Muscle layer of duodenum (tissue), 2 donors: Measurements from ENCODE around the gene SCAP.
A peak's percentile ranks its signal among the peaks of the same experiment; 100 is the strongest.

ENCODE experiments used
- H3K27ac ChIP-seq: one replicate; pipeline ENCODE4 v1.7.0; 2013; ENCODE audit warnings: mild to moderate bottlenecking, low read length
- H3K27me3 ChIP-seq: one replicate; pipeline ENCODE4 v1.7.0; 2013; ENCODE audit warnings: low read depth, mild to moderate bottlenecking, control low read depth, low read length
- H3K36me3 ChIP-seq, 2 donors: one replicate each; pipeline ENCODE4 v1.7.0; 2013; ENCODE audit warnings: low read length in 2 of 2, control low read depth in 1 of 2, mild to moderate bottlenecking in 1 of 2; ENCODE audit not compliant: insufficient read depth in 2 of 2, control insufficient read depth in 1 of 2
- H3K4me1 ChIP-seq, 2 donors: one replicate each; pipeline ENCODE4 v1.7.0; 2013; ENCODE audit warnings: low read length in 2 of 2, mild to moderate bottlenecking in 2 of 2, control low read depth in 1 of 2, moderate library complexity in 1 of 2; ENCODE audit not compliant: insufficient read depth in 2 of 2, control insufficient read depth in 1 of 2
- H3K4me3 ChIP-seq, 2 donors: one replicate each; pipeline ENCODE4 v1.7.0; 2013; ENCODE audit warnings: low read length in 2 of 2, low read depth in 1 of 2, mild to moderate bottlenecking in 1 of 2
- H3K9me3 ChIP-seq, 2 donors: one replicate each; pipeline ENCODE4 v1.7.0; 2013; ENCODE audit warnings: low read length in 2 of 2, control low read depth in 1 of 2, mild to moderate bottlenecking in 1 of 2; ENCODE audit not compliant: control insufficient read depth in 1 of 2
- donor health status: healthy.

Gene SCAP

DNA sequence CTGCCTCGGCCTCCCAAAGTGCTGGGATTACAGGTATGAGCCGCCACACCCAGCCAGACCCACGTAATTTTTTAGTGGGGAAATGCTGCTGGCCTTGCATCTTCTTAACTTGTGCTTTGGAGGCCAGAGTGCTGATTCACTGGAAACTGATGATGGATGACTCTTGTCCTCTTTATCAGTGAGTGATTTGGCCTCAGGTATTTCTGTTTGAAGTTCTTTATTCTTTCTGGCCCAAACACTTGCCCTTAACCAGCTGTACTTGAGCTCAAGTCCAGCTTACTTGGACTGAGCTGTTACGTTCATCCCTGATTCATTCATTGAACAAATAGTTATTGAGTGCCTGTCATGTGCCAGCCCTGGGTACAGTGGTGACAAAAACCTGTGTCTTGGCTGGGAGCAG is 90.7 kb downstream of the SCAP start:
- Histone ChIP-seq H3K4me3 (no peak overlapping the region), H3K4me1 (peaks cover 0 to 13% of the 10 kb centered on the region in 2 donors), H3K9me3 (no peaks in the 10 kb centered on the region)

GRCh38 chr3:47384425-47384824 is 91.3 kb downstream of the SCAP start:
- Histone ChIP-seq H3K27ac (no peak overlapping the region), H3K9me3 (no peaks in the 10 kb centered on the region), H3K4me1 (peaks cover 5 to 19% of the 10 kb centered on the region in 2 donors), H3K4me3 (no peak overlapping the region), H3K27me3 (no peaks in the 10 kb centered on the region), H3K36me3 (peaks cover 0 to 8% of the 10 kb centered on the region in 2 donors)

More for the DNA sequence above, 90.7 kb downstream of the SCAP start:
- Histone ChIP-seq H3K27me3 (no peaks in the 10 kb centered on the region), H3K27ac (no peak overlapping the region), H3K36me3 (peaks cover 0 to 8% of the 10 kb centered on the region in 2 donors)

GRCh38 chr3:47381317-47382157 is 94.2 kb downstream of the SCAP start:
- Histone ChIP-seq H3K4me1 (peaks cover 6 to 27% of the 10 kb centered on the region in 2 donors), H3K27me3 (no peaks in the 10 kb centered on the region), H3K9me3 (no peaks in the 10 kb centered on the region), H3K36me3 (peaks cover 0 to 3% of the 10 kb centered on the region in 2 donors), H3K27ac (peak overlapping the region; percentile 92), H3K4me3 (peak overlapping the region; percentile 89 to 91)

DNA sequence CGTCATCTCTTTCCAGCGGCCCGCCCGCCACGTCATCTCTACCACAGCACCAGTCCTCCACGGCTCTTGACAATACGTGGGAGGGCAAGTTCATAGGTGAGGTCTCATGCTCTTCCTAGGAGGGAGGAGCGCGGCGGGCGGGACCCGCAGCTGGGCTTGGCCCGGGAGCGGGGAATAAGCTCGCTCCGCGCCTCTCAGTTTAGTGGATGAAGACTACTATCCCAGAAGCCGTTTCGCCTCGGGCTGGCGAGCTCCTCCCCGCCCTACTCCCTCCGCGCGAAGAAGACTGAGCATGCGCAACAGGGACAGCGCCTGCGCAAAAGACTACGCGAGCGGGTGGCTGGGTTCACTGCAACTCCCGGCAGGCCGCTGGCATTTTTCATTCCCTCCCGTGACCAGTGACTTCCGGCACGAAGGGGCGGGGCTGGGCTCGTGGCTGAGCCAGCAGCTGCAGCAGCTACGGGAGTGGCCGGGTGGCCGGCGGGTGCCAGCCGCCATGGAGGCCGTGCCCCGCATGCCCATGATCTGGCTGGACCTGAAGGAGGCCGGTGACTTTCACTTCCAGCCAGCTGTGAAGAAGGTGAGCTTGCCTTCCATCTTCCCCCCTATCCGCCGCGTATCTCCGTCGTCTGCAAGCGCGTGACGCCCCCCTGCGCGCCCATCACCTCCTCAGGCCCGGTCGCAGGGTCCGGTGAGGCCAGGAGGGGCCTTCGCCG is 95.0 kb downstream of the SCAP start, which contains the start of gene PTPN23:
PTPN23 (plus strand) TSS at position 421 of the 716 bp plus-strand sequence; CDS start at position 497, 76 bp downstream.
- Histone ChIP-seq H3K36me3 (peaks cover 0 to 3% of the 10 kb centered on the region in 2 donors), H3K4me3 (peak within 1 kb of the TSS; percentile 89 to 91), H3K27me3 (no peaks in the 10 kb centered on the region), H3K27ac (peak within 1 kb of the TSS; percentile 92), H3K9me3 (no peaks in the 10 kb centered on the region), H3K4me1 (peaks cover 6 to 27% of the 10 kb centered on the region in 2 donors)

GRCh38 chr3:47380026-47380600 is 95.6 kb downstream of the SCAP start:
- Histone ChIP-seq H3K4me1 (peaks cover 6 to 27% of the 10 kb centered on the region in 2 donors), H3K27ac (peak overlapping the region; percentile 92), H3K27me3 (no peaks in the 10 kb centered on the region), H3K4me3 (peak overlapping the region; percentile 89 to 91), H3K9me3 (no peaks in the 10 kb centered on the region), H3K36me3 (peaks cover 0 to 3% of the 10 kb centered on the region in 2 donors)

DNA sequence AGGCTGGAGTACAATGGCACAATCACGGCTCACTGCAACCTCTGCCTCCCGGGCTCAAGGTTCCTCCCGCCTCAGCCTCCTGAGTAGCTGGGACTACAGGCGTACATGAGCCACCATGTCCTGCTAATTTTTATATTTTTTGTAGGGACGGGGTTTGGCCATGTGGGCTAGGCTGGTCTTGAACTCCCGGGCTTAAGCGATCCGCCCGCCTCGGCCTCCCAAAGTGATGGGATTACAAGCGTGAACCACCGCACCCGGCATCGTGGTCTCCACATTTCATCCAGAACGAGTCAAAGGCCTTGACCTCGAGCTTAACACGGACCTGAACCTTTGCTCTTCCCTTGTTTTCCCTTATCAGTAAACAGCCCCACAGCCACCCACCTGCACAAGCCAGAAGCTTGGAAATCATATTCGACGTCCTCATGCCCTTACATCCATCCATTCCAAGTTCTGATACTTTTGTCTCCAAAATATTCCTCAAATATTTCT is 96.3 kb downstream of the SCAP start:
- H3K27me3 ChIP-seq, result no peaks in the 10 kb centered on the region
- H3K9me3 ChIP-seq, result no peaks in the 10 kb centered on the region
- peak overlapping the region; percentile 89 to 91 for H3K4me3 ChIP-seq
- peaks cover 6 to 23% of the 10 kb centered on the region in 2 donors for H3K4me1 ChIP-seq
- H3K36me3 ChIP-seq, result peaks cover 0 to 3% of the 10 kb centered on the region in 2 donors
- H3K27ac ChIP-seq, result peak overlapping the region; percentile 92

DNA sequence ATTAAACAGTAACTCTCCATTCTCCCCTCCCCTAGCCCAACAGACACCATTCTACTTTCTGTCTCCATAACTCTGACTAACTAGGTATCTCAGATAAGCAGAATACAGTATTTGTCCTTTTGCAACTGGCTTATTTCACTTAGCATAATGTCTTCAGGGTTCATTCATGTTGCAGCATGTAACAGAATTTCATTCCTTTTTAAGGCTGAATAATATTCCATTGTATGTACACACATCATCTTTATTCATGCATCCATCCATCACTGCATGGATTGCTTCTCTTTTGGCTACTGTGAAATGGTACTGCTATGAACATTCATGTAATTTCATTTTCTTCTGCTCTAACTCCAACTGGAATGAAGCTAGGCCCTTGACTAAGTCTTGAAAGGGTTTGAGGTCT is 96.9 kb downstream of the SCAP start:
- Histone ChIP-seq H3K36me3 (peaks cover 0 to 3% of the 10 kb centered on the region in 2 donors), H3K4me3 (peak overlapping the region in 1 of 2 donors; percentile 21), H3K27me3 (no peaks in the 10 kb centered on the region), H3K27ac (no peak overlapping the region), H3K9me3 (no peaks in the 10 kb centered on the region), H3K4me1 (peaks cover 6 to 23% of the 10 kb centered on the region in 2 donors)

GRCh38 chr3:47377186-47377585 is 98.6 kb downstream of the SCAP start:
- H3K36me3 ChIP-seq, result peaks cover 0 to 3% of the 10 kb centered on the region in 2 donors
- H3K4me1 ChIP-seq, result peaks cover 6 to 22% of the 10 kb centered on the region in 2 donors
- no peaks in the 10 kb centered on the region for H3K27me3 ChIP-seq
- H3K27ac ChIP-seq, result no peak overlapping the region
- H3K9me3 ChIP-seq, result no peaks in the 10 kb centered on the region
- H3K4me3 ChIP-seq, result no peak overlapping the region

DNA sequence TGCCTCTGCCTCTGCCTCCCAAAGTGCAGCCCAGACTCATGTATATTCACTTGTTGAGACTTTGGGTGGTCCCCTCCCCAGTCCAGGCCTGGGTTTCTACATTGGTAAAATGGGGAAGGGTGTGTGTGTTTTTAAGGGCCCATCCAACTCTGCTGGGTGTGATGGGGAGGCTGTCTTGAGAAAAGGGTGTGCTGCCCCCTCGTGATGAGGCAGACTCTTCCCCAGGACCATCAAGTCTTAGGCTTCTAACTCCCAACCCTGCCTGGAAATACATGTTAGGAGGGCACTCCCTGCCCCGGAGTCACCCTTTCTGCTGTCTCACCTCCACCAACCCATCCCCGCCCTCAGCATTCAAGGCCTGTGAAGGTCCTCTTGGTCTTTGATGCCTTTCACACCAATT is 99.3 kb downstream of the SCAP start:
- H3K36me3 ChIP-seq, result peaks cover 0 to 3% of the 10 kb centered on the region in 2 donors
- no peak overlapping the region for H3K4me3 ChIP-seq
- H3K4me1 ChIP-seq, result peaks cover 6 to 16% of the 10 kb centered on the region in 2 donors
- H3K9me3 ChIP-seq, result no peaks in the 10 kb centered on the region
- no peaks in the 10 kb centered on the region for H3K27me3 ChIP-seq
- H3K27ac ChIP-seq, result no peak overlapping the region

DNA sequence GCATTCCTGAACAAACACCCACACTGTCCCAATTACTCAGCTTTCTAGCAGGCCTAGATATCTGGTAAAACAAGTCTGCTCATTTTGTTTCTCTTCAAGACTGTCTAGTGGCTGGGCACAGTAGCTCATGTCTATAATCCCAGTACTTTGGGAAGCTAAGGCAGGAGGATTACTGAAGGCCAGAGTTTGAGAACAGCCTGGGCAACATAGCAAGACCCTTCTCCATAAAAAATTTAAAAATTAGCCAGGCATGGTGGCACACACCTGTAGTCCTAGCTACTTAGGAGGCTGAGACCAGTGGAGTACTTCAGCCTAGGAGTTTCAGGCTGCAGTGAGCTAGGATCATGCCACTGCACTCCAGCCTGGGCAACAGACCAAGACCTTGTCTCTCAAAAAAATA is 101.2 kb downstream of the SCAP start:
- Histone ChIP-seq H3K4me3 (no peak overlapping the region), H3K27me3 (no peaks in the 10 kb centered on the region), H3K4me1 (peaks cover 3 to 10% of the 10 kb centered on the region in 2 donors), H3K9me3 (no peaks in the 10 kb centered on the region), H3K36me3 (no peaks in the 10 kb centered on the region), H3K27ac (no peak overlapping the region)
